Kidney (tissue), 14 donors: ENCODE data around the gene HOXA2. TPM values are rescaled to one million over a fixed set of nuclear protein-coding genes. Genes with fewer than 3 reads are reported as not detected.
A peak's percentile ranks its signal among the peaks of the same experiment; 100 is the strongest.

ENCODE experiments used
- DNase-seq, 5 donors: peaks; one replicate each; pipeline ENCODE4 v3.0.0-alpha.2; 2013 to 2020
- FAIRE-seq: peaks from 2 replicates; lab custom pipeline; 2012; peaks lifted over from hg19 to GRCh38; lab: Jason Lieb, UNC
- H3K27ac ChIP-seq, 2 donors: one replicate each; pipeline ENCODE4 v1.7.0; 2013; ENCODE audit warnings: low read depth in 2 of 2, low read length in 2 of 2, inconsistent platforms in 1 of 2
- H3K27me3 ChIP-seq: one replicate; pipeline ENCODE4 v1.7.1; 2013; ENCODE audit warnings: low read length, inconsistent platforms; ENCODE audit not compliant: control insufficient read depth, insufficient read depth
- H3K36me3 ChIP-seq, 3 donors: one replicate each; pipeline versions ENCODE4 v1.7.0 to v1.7.1; 2013; ENCODE audit warnings: low read length in 3 of 3, control low read depth in 1 of 3, inconsistent platforms in 1 of 3; ENCODE audit not compliant: insufficient read depth in 3 of 3, control insufficient read depth in 2 of 3
- H3K4me1 ChIP-seq, 3 donors: one replicate each; pipeline versions ENCODE4 v1.7.0 to v1.7.1; 2013; ENCODE audit warnings: low read length in 3 of 3, inconsistent platforms in 1 of 3, low read depth in 1 of 3; ENCODE audit not compliant: control insufficient read depth in 2 of 3, insufficient read depth in 2 of 3
- H3K4me3 ChIP-seq, 3 donors: one replicate each; pipeline versions ENCODE4 v1.7.0 to v1.8.1; 2013; ENCODE audit warnings: low read length in 3 of 3, control low read depth in 1 of 3, inconsistent platforms in 1 of 3
- H3K9ac ChIP-seq, 3 donors: one replicate each; pipeline versions ENCODE4 v1.7.0 to v1.7.1; 2013; ENCODE audit warnings: low read length in 3 of 3, control low read depth in 1 of 3, inconsistent platforms in 1 of 3
- H3K9me3 ChIP-seq, 3 donors: one replicate each; pipeline versions ENCODE4 v1.7.0 to v1.7.1; 2013; ENCODE audit warnings: low read length in 3 of 3, control low read depth in 1 of 3, inconsistent platforms in 1 of 3; ENCODE audit not compliant: control insufficient read depth in 2 of 3, insufficient read depth in 1 of 3
- intact Hi-C: fragments of 100-400 bp; cut with DNase I; formaldehyde crosslinking; loops from one replicate; pipeline ENCODE4 v1.11.1; 2022
- polyA plus RNA-seq: library from polyadenylated mRNA; stranded (reverse); fragments of 350-450 nt; fragmentation: Illumina TruSeq; extraction: RNeasy Lipid Tissue Mini Kit (QIAGEN cat#74804); gene quantifications from one replicate; pipeline ENCODE4 v1.2.3, GENCODE V29; 2014; ENCODE audit warnings: low read depth, low replicate concordance; ENCODE audit not compliant: insufficient read depth
- total RNA-seq: library from RNA; stranded (reverse); fragmentation: NEBNext Ultra II Directional; extraction: Animal tissue kit (Norgen Biotek cat#: 25700); gene quantifications from one replicate; pipeline ENCODE4 v1.2.1, GENCODE V29; 2021
- TF ChIP-seq, protein P1 (sequence below): IDR thresholded peaks from 3 replicates; pipeline ENCODE4 v1.5.1; 2012; ENCODE audit warnings: mild to moderate bottlenecking, moderate library complexity, borderline replicate concordance; ENCODE audit not compliant: insufficient read depth; ENCODE audit errors: extremely low read depth
- donor health status: control.
- donor health status: control.
- donor health status: control.
- donor health status: control.
- donor health status: control.
- donor health status: DM: yes; HTN: yes; CAD: no.
- donor health status: Normal renal cell carcinoma (clear cell type).

Gene HOXA2
- total and polyA plus RNA-seq, 2 donors from 2014 or later: 1.3 to 2.9 TPM

DNA sequence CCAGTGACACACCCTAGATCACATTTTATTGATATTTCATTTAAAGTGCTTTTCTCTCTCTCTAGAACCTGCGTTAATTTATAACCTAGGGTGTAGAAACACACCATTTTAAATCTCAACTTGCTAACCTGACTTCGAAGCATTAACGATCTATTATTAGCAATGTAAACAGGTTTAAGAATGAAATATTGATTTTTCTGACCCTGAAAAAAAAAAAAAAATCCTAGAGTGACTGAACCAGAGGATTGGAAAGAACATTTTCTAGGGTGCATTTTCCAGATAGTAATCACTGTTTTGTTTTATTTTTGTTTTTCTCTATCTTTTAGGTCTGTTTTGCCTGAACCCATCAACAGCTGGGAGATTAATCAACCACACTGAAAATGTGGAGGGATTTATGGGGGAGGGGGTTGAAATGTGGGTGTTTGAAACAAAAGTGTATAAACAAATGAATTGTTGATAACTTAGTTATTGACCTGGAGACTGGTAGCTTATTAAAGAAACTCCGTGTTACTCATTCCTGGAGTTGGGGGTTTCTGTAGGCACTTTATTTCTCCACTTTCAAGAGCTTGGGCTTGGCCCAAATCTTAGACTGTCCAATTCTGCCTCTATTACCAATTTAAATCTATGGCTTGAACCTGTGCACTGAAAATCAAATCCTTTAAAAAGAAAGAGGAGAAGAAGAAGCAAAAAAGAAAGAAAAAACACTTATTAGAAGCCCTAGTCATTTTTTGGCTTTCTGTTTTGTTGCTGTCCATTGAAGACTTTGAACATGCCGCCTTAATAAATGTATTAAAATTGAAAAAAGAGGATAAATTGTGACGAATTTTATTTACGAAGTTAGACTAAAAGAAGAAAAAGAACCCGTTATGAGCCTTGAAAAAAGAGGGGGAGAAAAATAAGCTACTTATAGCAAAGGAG, 2.8 kb downstream of the HOXA2 start:
- TF ChIP-seq, protein P1, sequence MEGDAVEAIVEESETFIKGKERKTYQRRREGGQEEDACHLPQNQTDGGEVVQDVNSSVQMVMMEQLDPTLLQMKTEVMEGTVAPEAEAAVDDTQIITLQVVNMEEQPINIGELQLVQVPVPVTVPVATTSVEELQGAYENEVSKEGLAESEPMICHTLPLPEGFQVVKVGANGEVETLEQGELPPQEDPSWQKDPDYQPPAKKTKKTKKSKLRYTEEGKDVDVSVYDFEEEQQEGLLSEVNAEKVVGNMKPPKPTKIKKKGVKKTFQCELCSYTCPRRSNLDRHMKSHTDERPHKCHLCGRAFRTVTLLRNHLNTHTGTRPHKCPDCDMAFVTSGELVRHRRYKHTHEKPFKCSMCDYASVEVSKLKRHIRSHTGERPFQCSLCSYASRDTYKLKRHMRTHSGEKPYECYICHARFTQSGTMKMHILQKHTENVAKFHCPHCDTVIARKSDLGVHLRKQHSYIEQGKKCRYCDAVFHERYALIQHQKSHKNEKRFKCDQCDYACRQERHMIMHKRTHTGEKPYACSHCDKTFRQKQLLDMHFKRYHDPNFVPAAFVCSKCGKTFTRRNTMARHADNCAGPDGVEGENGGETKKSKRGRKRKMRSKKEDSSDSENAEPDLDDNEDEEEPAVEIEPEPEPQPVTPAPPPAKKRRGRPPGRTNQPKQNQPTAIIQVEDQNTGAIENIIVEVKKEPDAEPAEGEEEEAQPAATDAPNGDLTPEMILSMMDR: no peak

DNA sequence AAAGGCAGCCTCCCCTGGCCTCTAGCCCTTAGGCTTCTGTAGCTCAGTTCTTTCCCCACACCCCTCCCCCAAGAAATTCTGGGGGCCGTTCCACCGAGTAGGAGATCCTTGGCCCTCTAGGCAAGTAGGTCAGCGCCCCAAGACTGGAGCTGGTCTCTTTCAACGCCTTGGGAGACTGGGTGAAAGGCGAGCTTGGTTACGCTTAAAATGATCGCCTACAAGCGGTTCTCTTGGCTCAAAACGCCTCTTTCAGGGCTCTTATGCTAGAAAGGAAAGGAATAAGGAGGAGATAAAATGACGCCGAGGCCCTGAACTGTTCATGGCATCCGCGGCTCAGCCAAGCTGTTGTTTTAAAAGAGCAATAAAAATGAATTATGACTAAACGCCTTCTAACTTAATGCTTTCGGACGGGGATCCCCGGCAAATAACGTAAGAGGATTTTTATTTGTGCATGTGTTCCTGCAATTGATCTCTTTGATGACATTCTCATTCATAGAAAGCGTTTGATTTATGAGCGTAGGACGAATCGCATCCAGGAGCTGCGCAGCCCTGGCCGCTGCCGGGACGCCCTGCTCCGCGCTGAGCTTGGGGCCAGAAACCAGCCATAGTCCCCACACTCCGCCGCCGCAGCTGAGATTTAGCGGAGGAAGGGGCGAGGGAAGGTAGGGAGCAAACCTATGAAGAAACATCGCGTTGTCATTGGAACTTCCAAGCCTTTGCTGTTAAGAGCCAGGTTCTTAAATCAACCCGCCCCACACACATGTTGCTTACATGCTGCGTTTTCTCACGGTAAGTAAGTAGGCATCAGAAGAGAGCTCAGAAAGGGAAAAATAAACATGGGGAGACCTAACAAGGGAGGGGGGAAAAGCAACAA, 3.7 kb downstream of the HOXA2 start:
- H3K36me3 ChIP-seq: no peaks in the 10 kb centered on the region
- H3K9me3 ChIP-seq: no peaks in the 10 kb centered on the region
- peaks cover 4% of the 10 kb centered on the region for H3K27me3 ChIP-seq
- DNase-seq (peak; percentile 82 to 96 (median 85)), FAIRE-seq (no peak)
- H3K27ac ChIP-seq: peak overlapping the region; percentile 93 to 95
- H3K4me1 ChIP-seq: peaks cover 0 to 16% (median 7%) of the 10 kb centered on the region in 3 donors
- H3K9ac ChIP-seq: peak overlapping the region; percentile 10 to 96 (median 77)
- intact Hi-C loops: no loop called here
- TF ChIP-seq, protein P1: no peak
- peak overlapping the region; percentile 26 to 81 (median 61) for H3K4me3 ChIP-seq

More for the DNA sequence above, 2.8 kb downstream of the HOXA2 start:
- Histone ChIP-seq H3K4me1 (peaks cover 0 to 16% (median 7%) of the 10 kb centered on the region in 3 donors), H3K9ac (peak overlapping the region in 2 of 3 donors; percentile 10 to 96), H3K9me3 (no peaks in the 10 kb centered on the region), H3K36me3 (no peaks in the 10 kb centered on the region), H3K27ac (peak overlapping the region; percentile 93 to 95), H3K4me3 (peak overlapping the region; percentile 26 to 81 (median 61)), H3K27me3 (peaks cover 2% of the 10 kb centered on the region)
- peak in 2 of 5 donors; percentile 49 to 54 for DNase-seq
- no peak for FAIRE-seq
- intact Hi-C loops: no loop called here

DNA sequence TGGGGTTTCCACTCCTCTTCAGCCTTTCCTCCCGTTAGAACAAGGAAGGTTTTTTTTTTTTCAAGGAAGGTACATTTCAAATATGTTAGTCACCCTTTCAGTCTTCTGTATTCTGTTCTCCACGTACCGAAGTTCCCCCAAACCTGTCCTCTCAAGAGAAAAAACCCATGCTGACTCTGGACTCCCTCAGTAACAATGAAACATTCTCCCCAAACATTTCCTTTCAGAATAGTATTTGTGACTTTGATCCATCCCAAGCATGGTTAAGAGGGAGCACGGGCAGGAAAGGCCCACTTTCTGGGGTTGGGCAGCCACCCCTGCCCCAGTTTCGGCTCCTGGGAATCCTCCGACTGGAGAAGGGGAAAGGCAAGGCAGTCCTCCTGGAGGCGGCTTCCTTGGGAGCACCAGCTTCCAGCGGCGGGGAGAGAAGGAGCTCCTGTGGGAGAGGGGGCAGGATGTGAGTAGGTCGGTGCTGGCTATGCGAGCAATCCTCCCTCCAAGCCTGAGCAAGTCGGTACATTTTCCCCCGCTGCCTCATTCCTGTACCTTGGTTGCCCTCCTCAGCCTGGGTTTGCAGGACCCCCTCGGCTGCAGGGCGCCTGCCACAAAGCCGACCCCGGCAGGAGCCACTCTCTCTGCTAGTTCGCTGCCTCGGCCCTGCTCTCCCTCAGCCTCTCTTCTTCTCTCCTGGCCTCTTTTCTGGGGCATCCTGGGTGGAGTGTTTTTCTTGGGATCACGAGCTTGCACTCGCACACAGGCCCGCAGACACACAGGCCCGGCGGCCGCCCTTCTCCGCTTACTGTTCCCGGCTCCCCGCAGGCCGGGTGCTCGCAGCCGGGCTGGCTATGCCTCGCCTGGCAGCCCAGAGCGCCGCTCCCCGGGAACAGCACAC, 4.6 kb downstream of the HOXA2 start:
- Histone ChIP-seq H3K9me3 (no peaks in the 10 kb centered on the region), H3K36me3 (no peaks in the 10 kb centered on the region), H3K4me1 (peaks cover 0 to 14% (median 7%) of the 10 kb centered on the region in 3 donors), H3K4me3 (peak overlapping the region; percentile 66 to 83 (median 81)), H3K9ac (peak overlapping the region; percentile 70 to 96 (median 77)), H3K27me3 (peaks cover 5% of the 10 kb centered on the region), H3K27ac (peak overlapping the region; percentile 93 to 95)
- intact Hi-C loops: no loop called here
- FAIRE-seq (no peak), DNase-seq (peak; percentile 42 to 87 (median 61))
- TF ChIP-seq, protein P1: no peak
